Measurements from ENCODE around the gene STK4. TPM values are rescaled to one million over a fixed set of nuclear protein-coding genes. Genes with fewer than 3 reads are reported as not detected.

Gene STK4
- total and polyA plus RNA-seq, 2 of the 8 experiments (the other 6 are each of a cell fraction or from before 2014, with no cell fraction given) = 12.0 to 34.3 TPM

GRCh38 chr20:44997668-44998067 lies 31.4 kb downstream of the STK4 start:
- no peak overlapping the region for H2BK20ac ChIP-seq (ENCODE audit: low read length)
- no peak overlapping the region for H2AFZ ChIP-seq (ENCODE audit: low read length)
- H3K27me3 ChIP-seq (replicated peaks in 1 of 4; ENCODE audit: control insufficient read depth in 3 of 4, extremely low read depth in 1 of 4, insufficient read depth in 3 of 4, low read length in 3 of 4) = no peaks in the 10 kb centered on the region
- H3K9ac ChIP-seq (replicated peaks in 1 of 4; ENCODE audit: extremely low read depth in 1 of 4, low read depth in 3 of 4, low read length in 3 of 4) = no peak overlapping the region
- TF ChIP-seq FOSL1 (IDR thresholded peaks at IDR 0.05; ENCODE audit: insufficient read depth, low read depth, low read length) (no peak), HDAC6 (IDR thresholded peaks at IDR 0.05; ENCODE audit: low read depth, low read length) (no peak), KDM4A (IDR thresholded peaks at IDR 0.05; ENCODE audit: low read depth, low read length, severe bottlenecking) (no peak), CHD2 (IDR thresholded peaks at IDR 0.05; ENCODE audit: low read length) (no peak), HDAC2 (IDR thresholded peaks at IDR 0.05; ENCODE audit: borderline replicate concordance in 1 of 2, low read depth in 2 of 2, low read length in 2 of 2) (no peak), YY1 (IDR thresholded peaks at IDR 0.05; ENCODE audit: low read depth, low read length) (no peak), TAF1 (IDR thresholded peaks at IDR 0.05; ENCODE audit: low read depth, low read length) (no peak), BACH1 (IDR thresholded peaks at IDR 0.05; ENCODE audit: low read length) (no peak), SP4 (IDR thresholded peaks at IDR 0.05; ENCODE audit: low read length) (no peak), SP2 (IDR thresholded peaks at IDR 0.05; ENCODE audit: low read length) (no peak)
- ChIA-PET POLR2A (ENCODE audit: partially characterized antibody) (no interaction called here), CTCF (ENCODE audit: partially characterized antibody) (interaction anchor here (0.9 to 1.8 kb wide), 5 partner anchors 9 to 20 kb away, joined by 3 to 6 read pairs (median 6); no protein-coding TSS in a partner anchor)
- H3K79me2 ChIP-seq (ENCODE audit: control insufficient read depth in 1 of 2, insufficient read depth in 2 of 2, low read length in 2 of 2) = no peaks in the 10 kb centered on the region
- FAIRE-seq = no peak
- no peak overlapping the region for H2BK12ac ChIP-seq (ENCODE audit: low read depth, low read length)
- peaks cover 0 to 2% of the 10 kb centered on the region in 2 experiments for H4K20me1 ChIP-seq (replicated peaks in 1 of 2; ENCODE audit: control insufficient read depth in 1 of 2, insufficient read depth in 2 of 2, low read length in 2 of 2)
- H4K5ac ChIP-seq (ENCODE audit: insufficient read length, low read depth, low read length) = no peak overlapping the region
- H3K4me2 ChIP-seq (ENCODE audit: insufficient read depth in 1 of 2, low read depth in 2 of 2, low read length in 2 of 2) = no peak overlapping the region
- H3K23me2 ChIP-seq (ENCODE audit: low read depth, low read length) = no peaks in the 10 kb centered on the region
- H3K14ac ChIP-seq (ENCODE audit: insufficient read length) = no peak overlapping the region
- H3K79me1 ChIP-seq (ENCODE audit: low read depth, low read length) = no peaks in the 10 kb centered on the region
- H3K4ac ChIP-seq (replicated peaks; ENCODE audit: insufficient read length, low read depth, low read length) = no peak overlapping the region
- H2BK5ac ChIP-seq (ENCODE audit: low read depth, low read length) = no peak overlapping the region
- no peaks in the 10 kb centered on the region; a peak in 1 of 7 replicates for H3K4me1 ChIP-seq (replicated peaks in 1 of 4; ENCODE audit: control insufficient read depth in 3 of 4, insufficient read depth in 4 of 4, low read length in 3 of 4)
- H3K36me3 ChIP-seq (ENCODE audit: control insufficient read depth in 2 of 4, insufficient read depth in 4 of 4, low read length in 3 of 4) = peaks cover 7 to 52% (median 28%) of the 10 kb centered on the region in 4 experiments; a peak in 7 of 8 replicates
- no peak overlapping the region for H3K56ac ChIP-seq (replicated peaks; ENCODE audit: insufficient read length, low read depth, low read length)
- H3K9me3 ChIP-seq (ENCODE audit: insufficient read depth in 2 of 2, low read depth in 1 of 2, low read length in 1 of 2) = no peaks in the 10 kb centered on the region
- 85% methylated on average over 5 of the region's 5 CpGs; no CpG with 5 or more reads in 1 of the 2 experiments for WGBS, 2 experiments (ENCODE audit: extremely low coverage in 1 of 2, insufficient coverage in 1 of 2, insufficient read length in 1 of 2, insufficient replicate concordance in 2 of 2, low coverage in 1 of 2, low lambda C conversion rate in 2 of 2, missing lambda C conversion rate in 1 of 2)
- H3K18ac ChIP-seq (ENCODE audit: extremely low read depth, low read length) = no peak overlapping the region
- H4K91ac ChIP-seq (replicated peaks; ENCODE audit: insufficient read length, low read length) = no peak overlapping the region
- no peak for DNase-seq (ENCODE audit: low read depth in 1 of 2, low spot score in 2 of 2)
- H4K8ac ChIP-seq (ENCODE audit: extremely low read depth, insufficient read depth, low read length) = no peak overlapping the region
- H2AK5ac ChIP-seq (ENCODE audit: low read depth, low read length) = no peak overlapping the region
- H3K4me3 ChIP-seq (ENCODE audit: extremely low read depth in 1 of 4, insufficient read depth in 2 of 4, low read depth in 3 of 4, low read length in 4 of 4) = no peak overlapping the region
- no peak overlapping the region for H2BK120ac ChIP-seq (replicated peaks; ENCODE audit: low read depth, low read length)
- H2BK15ac ChIP-seq (ENCODE audit: low read length) = no peak overlapping the region
- no peak overlapping the region for H3K23ac ChIP-seq (ENCODE audit: insufficient read length)
- no peak overlapping the region for H3K27ac ChIP-seq (ENCODE audit: low read depth, low read length)

All from H1 (cell line).